ENCODE results near the gene TCEAL3.
"Not testable (repeated sequence)": the region's sequence is repeated elsewhere in the genome, so short reads cannot be mapped to it uniquely, and the experiment has no call there.

DNA sequence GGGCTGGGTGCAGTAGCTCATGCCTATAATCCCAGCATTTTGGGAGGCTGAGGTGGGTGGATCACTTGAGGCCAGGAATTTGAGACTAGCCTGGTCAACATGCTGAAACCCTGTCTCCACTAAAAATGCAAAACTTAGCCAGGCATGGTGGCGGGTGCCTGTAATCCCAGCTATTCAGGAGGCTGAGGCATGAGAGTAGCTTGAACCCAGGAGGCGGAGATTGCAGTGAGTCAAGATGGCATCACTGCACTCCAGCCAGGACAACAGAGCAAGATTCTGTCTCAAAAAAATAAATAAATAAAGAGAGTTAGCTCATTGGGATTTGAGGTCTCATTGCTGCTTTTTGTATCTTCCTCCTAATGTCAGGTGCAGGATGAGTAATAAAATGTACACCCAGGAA is 49.3 kb downstream of the TCEAL3 start:
- TF ChIP-seq CTCF (IDR thresholded peaks at IDR 0.05); POLR2AphosphoS5 (IDR thresholded peaks at IDR 0.05; ENCODE audit: low read depth, low read length): not testable (repeated sequence)
